Neural cell (in vitro differentiated cells): ENCODE measurements around the gene PPM1H.

Experiments
- CTCF ChIP-seq: fragments of 450-650 bp; IDR thresholded peaks from 2 replicates; pipeline ENCODE4 v1.5.1; 2014; ENCODE audit warnings: antibody characterized with exemption, mild to moderate bottlenecking, moderate library complexity; ENCODE audit not compliant: poor library complexity, severe bottlenecking
- EP300 ChIP-seq: fragments of 450-650 bp; conservative IDR thresholded peaks from 2 replicates; pipeline ENCODE4 v1.6.1; 2014; ENCODE audit warnings: antibody characterized with exemption, mild to moderate bottlenecking, moderate library complexity; ENCODE audit not compliant: poor library complexity, severe bottlenecking
- EZH2 ChIP-seq: fragments of 200-600, 300-800 bp; shearing (Covaris generic), sonication (generic); IDR thresholded peaks from 2 replicates; pipeline ENCODE4 v1.6.1; 2014; ENCODE audit warnings: antibody characterized with exemption, low read length, borderline replicate concordance, mild to moderate bottlenecking; ENCODE audit not compliant: insufficient read depth, poor library complexity, severe bottlenecking
- MXI1 ChIP-seq: fragments of 450-650 bp; conservative IDR thresholded peaks from 2 replicates; pipeline ENCODE4 v1.6.1; 2014; ENCODE audit warnings: antibody characterized with exemption, mild to moderate bottlenecking; ENCODE audit not compliant: poor library complexity, severe bottlenecking
- POLR2AphosphoS5 ChIP-seq: IDR thresholded peaks from 2 replicates; pipeline ENCODE4 v1.6.1; 2012
- RAD21 ChIP-seq: fragments of 450-650 bp; conservative IDR thresholded peaks from 2 replicates; pipeline ENCODE4 v1.6.1; 2014; ENCODE audit warnings: antibody characterized with exemption, mild to moderate bottlenecking, moderate library complexity
- REST ChIP-seq: IDR thresholded peaks from 2 replicates; pipeline ENCODE4 v1.6.1; 2012; ENCODE audit warnings: borderline replicate concordance
- SMC3 ChIP-seq: fragments of 450-650 bp; conservative IDR thresholded peaks from 2 replicates; pipeline ENCODE4 v1.6.1; 2014; ENCODE audit warnings: antibody characterized with exemption, mild to moderate bottlenecking, moderate library complexity; ENCODE audit not compliant: poor library complexity
- TAF1 ChIP-seq: IDR thresholded peaks from 2 replicates; pipeline ENCODE4 v1.6.1; 2012; ENCODE audit warnings: low read depth

- no peak for TF ChIP-seq EP300
- no peak for TF ChIP-seq EZH2
- TF ChIP-seq CTCF: no peak
- no peak for TF ChIP-seq REST
- no peak for TF ChIP-seq POLR2AphosphoS5
- no peak for TF ChIP-seq SMC3
- no peak for TF ChIP-seq MXI1
- TF ChIP-seq TAF1: no peak
- TF ChIP-seq RAD21: no peak
These were observed 190.4 kb downstream of the PPM1H start for GRCh38 chr12:62744551-62744950.
